ENCODE data around the gene RBM17.
A peak's percentile ranks its signal among the peaks of the same experiment; 100 is the strongest.
"Not testable (repeated sequence)": the region's sequence is repeated elsewhere in the genome, so short reads cannot be mapped to it uniquely, and the experiment has no call there.

The RBM17 gene

DNA sequence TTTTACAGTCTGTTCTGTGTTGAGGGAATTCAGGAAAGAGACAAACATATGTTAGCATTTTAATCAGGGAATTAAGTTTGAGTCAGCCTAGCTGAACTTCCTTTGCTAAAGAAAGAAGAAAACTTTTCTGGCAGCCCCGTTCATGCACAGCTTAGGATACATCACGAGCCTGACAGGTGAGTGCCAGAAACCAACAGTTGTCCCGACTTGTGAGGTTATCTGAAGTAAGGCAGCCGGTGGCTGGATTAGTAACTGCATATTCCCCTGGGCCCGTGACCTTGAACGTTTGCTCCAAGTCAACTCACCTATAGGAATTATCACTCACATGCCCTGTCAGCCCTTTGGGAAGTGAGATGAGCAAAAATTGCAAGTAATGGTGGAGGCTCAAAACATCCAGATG, 24.1 kb downstream of the RBM17 start:
- no peak for DNase-seq (ENCODE audit: low read depth)

- DNase-seq (ENCODE audit: low read depth), result no peak
Measured at GRCh38 chr10:6114299-6114698, 25.5 kb downstream of the RBM17 start.

DNA sequence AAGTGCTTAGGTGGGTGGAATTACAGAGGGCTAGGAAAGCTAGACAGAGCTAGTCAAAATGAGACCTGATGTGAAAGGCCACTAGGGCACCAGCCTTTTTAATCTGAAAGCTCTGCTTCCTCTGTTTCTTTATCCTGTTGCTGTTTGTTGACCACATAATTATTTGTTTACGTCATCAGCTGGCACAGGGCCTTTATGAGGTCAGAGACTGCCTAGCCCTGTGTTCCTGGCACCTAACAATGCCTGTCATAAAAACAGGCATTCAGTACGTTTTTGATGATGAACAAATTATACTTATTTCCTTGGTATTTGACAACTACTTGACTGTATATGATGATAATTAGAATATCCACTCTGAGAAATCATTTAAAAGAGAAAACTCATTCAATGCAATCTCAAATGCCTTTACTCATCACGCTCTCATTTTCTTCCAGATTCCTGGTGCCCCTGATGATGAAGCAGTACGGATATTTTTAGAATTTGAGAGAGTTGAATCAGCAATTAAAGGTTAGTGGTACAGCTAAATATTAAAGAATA, 26.0 kb downstream of the RBM17 start:
- DNase-seq (ENCODE audit: low read depth), result peak; percentile 85

- DNase-seq (ENCODE audit: low read depth), result no peak
Measured at GRCh38 chr10:6115411-6115810, 26.6 kb downstream of the RBM17 start.

- no peak for DNase-seq (ENCODE audit: low read depth)
Measured at GRCh38 chr10:6115824-6116350, 27.1 kb downstream of the RBM17 start.

- DNase-seq (ENCODE audit: low read depth), result no peak
Measured at GRCh38 chr10:6116806-6117205, 28.0 kb downstream of the RBM17 start.

GRCh38 chr10:6117711-6118110, 28.9 kb downstream of the RBM17 start:
- no peak for DNase-seq (ENCODE audit: low read depth)

DNA sequence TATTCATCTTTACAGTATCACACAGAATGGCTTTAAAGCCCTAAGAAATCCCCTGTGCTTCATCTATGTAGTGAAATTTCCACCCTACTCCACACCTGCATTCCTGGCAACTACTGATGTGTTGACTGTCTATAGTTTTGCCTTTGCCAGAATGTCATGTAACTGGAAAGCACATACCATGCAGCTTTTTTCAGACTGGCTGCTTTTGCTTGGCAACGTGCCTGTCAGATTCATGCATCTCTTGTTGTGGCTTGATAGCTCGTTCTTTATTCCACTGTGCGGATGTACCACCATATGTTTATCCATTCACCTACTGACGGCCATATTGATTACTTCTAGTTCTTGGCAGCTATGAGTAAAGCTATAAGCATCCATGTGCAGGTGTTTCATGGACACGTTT, 30.6 kb downstream of the RBM17 start:
- no peak for DNase-seq (ENCODE audit: low read depth)

GRCh38 chr10:6119962-6120361, 31.1 kb downstream of the RBM17 start:
- no peak for DNase-seq (ENCODE audit: low read depth)

- DNase-seq (ENCODE audit: low read depth), result no peak
Measured at GRCh38 chr10:6120691-6121090, 31.9 kb downstream of the RBM17 start.

DNA sequence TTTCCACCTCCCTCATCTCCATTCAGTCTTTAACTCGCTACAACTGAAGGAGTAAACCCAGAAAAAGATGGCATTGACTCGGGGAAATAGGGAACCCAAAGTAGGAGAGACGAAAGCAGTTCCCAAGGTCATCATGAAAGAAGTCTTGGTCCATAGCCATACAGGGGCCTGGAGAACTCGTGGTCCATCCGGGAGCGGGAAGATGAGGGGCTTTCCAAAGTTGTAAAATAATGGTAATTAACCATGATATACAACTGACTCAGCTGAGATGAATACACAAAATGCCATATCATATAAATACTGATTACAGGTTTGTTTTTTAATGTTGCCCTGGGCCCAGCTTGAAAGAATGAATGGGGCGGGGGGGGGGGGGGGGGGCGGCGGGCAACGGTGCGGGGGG, 32.3 kb downstream of the RBM17 start:
- no peak for DNase-seq (ENCODE audit: low read depth)

DNA sequence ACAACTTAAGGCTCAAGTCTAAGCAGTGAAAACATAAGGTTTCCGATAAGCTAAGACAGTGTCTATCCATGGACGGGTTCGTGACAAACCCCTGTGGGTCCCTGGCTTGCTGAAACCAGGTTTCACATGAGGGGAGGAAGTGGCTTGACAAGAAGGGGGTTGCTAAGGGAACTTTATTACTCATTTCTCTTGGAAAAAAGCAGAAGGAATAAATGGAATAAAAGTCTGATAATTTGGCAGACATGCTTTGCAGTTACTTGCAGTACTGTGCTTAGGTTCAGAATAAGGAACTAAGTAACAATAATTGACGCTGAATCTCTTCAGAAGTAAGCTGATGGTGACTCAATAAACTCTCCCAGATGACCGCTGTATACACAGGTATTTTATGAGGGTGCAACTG, 34.7 kb downstream of the RBM17 start:
- no peak for DNase-seq (ENCODE audit: low read depth)

- DNase-seq (ENCODE audit: low read depth), result peak; percentile 52
Measured at GRCh38 chr10:6124666-6125065, 35.8 kb downstream of the RBM17 start.

- not testable (repeated sequence) for DNase-seq (ENCODE audit: low read depth)
Measured at GRCh38 chr10:6127461-6127860, 38.6 kb downstream of the RBM17 start.

- no peak for DNase-seq (ENCODE audit: low read depth)
Measured at GRCh38 chr10:6128087-6128486, 39.3 kb downstream of the RBM17 start.

DNA sequence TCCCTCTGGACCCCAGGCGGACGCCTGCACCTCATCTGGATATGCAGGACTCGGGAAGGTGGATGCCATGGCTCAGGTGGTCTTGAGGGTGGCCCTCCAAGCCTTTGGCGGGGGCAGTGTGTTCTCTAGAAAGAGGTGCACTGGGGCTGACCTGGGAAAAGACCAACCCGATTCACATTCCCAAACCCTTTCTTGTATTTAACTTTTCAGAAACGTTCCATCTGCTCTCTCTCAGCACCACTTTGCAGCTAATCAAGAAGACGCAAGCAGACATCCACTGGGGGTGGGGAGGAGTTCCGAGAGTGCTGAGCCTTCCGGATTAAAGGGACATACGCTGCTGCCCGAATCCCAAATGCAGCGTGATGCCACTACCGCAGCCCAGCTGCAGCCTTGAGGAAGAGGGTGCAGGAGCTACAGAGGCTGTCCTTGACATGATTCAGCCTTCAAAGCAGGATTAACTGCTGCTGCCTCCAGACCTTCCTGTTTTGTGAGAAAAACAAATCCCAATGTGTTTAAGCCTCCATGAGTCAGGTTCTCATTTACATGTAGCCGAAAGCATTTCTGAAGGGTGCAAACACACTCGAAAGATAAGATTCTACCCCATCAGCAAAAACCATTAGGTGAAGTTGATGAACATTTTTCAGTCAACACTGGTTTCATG, 39.9 kb downstream of the RBM17 start:
- DNase-seq (ENCODE audit: low read depth), result peak; percentile 21

DNA sequence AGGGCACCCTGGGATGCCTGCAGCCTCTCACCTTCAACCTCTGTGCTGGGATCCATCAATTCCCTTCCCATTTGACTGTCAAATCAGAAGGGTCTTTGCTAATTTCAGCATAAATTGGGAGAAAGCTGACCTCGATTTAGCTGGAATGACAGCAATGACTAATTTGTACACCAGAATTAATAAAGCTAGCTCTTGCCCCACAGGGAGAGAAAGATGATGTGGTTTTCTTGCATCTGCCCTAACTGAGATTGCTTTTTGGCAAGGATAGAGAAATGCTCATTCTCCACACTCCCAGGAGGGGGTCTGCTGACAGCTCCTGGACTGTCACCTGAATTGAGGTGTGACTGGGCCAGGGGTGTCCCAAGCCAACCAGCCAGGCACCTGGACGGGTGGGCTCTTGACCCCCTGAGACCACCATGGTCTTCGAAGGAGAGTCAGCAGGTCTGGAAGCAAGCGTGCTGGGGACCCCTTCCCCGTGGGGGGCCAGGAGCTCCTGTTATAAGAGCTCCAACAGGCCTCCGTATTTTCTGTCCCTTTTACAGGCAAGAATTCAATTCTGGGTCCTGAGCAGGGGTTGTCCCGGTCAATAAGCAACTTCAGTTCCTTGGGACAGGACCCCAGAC, 42.1 kb downstream of the RBM17 start:
- peak; percentile 17 for DNase-seq (ENCODE audit: low read depth)

- DNase-seq (ENCODE audit: low read depth), result no peak
Measured at GRCh38 chr10:6133331-6134098, 44.7 kb downstream of the RBM17 start.

DNA sequence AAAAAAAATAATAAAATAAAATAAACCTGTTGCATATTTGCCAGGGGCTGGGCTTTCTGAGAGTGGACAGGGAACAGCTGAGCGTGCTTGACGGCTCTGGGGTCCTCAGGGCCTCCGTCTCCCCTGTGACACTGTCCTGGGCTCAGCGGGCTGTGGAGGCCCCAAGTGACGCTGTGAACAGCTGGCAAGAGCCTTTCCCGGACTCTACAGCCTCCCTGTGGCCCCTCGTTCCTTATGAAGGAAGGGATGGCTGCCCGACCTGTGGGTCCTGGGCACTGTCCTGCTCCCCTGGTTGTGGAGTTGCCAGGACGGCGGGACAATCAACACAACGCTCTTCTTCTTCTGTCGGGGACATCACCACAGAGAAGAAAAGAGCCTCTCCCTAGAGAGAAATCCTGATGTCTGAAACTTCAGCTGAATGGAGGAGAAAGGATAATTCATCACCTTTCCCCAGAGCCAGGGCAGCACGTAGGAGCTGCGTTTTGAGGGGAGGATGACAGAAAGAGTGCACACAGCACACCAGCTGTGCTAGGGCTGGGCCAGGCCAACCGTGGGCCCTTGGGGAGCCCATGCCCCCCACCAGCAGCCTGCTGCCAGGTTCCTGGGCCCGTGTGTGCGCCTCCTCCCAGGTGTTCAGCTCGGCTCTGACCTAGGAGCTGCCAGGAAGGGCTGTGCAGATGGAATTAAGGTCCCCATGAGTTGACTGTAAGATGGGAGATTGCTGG, 45.4 kb downstream of the RBM17 start:
- DNase-seq (ENCODE audit: low read depth), result no peak

- no peak for DNase-seq (ENCODE audit: low read depth)
Measured at GRCh38 chr10:6135039-6135438, 46.2 kb downstream of the RBM17 start.

GRCh38 chr10:6135589-6136168, 46.8 kb downstream of the RBM17 start:
- DNase-seq (ENCODE audit: low read depth), result no peak
